H9 (cell line): ENCODE results near the gene HPDL. TPM values are rescaled to one million over a fixed set of nuclear protein-coding genes. Genes with fewer than 3 reads are reported as not detected.

Source experiments
- DNase-seq: peaks from one replicate; pipeline ENCODE4 v3.0.0-alpha.2; 2017
- H2AFZ ChIP-seq: one replicate; pipeline ENCODE4 v1.6.1; 2013; ENCODE audit warnings: mild to moderate bottlenecking, low read length, control low read depth, moderate library complexity
- H2AK5ac ChIP-seq: 2 replicates; pipeline ENCODE4 v1.6.1; 2013; ENCODE audit warnings: low read length, control low read depth, mixed read lengths; ENCODE audit not compliant: insufficient read length
- H2BK120ac ChIP-seq: one replicate; pipeline ENCODE4 v1.6.1; 2013; ENCODE audit warnings: low read depth, mild to moderate bottlenecking, low read length, control low read depth, inconsistent platforms; ENCODE audit not compliant: poor library complexity, severe bottlenecking
- H2BK12ac ChIP-seq: 2 replicates; pipeline ENCODE4 v1.6.1; 2013; ENCODE audit warnings: low read length, control low read depth, mixed read lengths, low read depth; ENCODE audit not compliant: insufficient read length
- H2BK15ac ChIP-seq: 2 replicates; pipeline ENCODE4 v1.6.1; 2013; ENCODE audit warnings: low read depth, low read length, control low read depth
- H2BK20ac ChIP-seq: one replicate; pipeline ENCODE4 v1.6.1; 2013; ENCODE audit warnings: low read depth, mild to moderate bottlenecking, low read length, control low read depth, inconsistent platforms; ENCODE audit not compliant: poor library complexity, severe bottlenecking
- H2BK5ac ChIP-seq: 2 replicates; pipeline ENCODE4 v1.6.1; 2013; ENCODE audit warnings: low read length, control low read depth, mixed read lengths; ENCODE audit not compliant: insufficient read length
- H3K14ac ChIP-seq: 2 replicates; pipeline ENCODE4 v1.6.1; 2013; ENCODE audit warnings: low read length, control low read depth; ENCODE audit not compliant: insufficient read depth
- H3K18ac ChIP-seq: 2 replicates; pipeline ENCODE4 v1.6.1; 2013; ENCODE audit warnings: low read depth, mild to moderate bottlenecking, mixed read lengths, low read length, control low read depth; ENCODE audit not compliant: insufficient read length
- H3K23ac ChIP-seq: 2 replicates; pipeline ENCODE4 v1.6.1; 2013; ENCODE audit warnings: low read length, control low read depth, mixed read lengths, low read depth; ENCODE audit not compliant: insufficient read length
- H3K23me2 ChIP-seq: 2 replicates; pipeline ENCODE4 v1.6.1; 2013; ENCODE audit warnings: low read depth, mild to moderate bottlenecking, mixed read lengths, low read length, control low read depth; ENCODE audit not compliant: insufficient read length, poor library complexity, severe bottlenecking
- H3K27ac ChIP-seq: 2 replicates; pipeline ENCODE4 v1.5.1; 2013; ENCODE audit warnings: low read length, control low read depth, mixed read lengths, low read depth; ENCODE audit not compliant: insufficient read length
- H3K27me3 ChIP-seq: 2 replicates; pipeline ENCODE4 v1.6.1; 2013; ENCODE audit warnings: low read length, control low read depth, inconsistent platforms; ENCODE audit not compliant: insufficient read depth
- H3K4ac ChIP-seq: 2 replicates; pipeline ENCODE4 v1.6.1; 2013; ENCODE audit warnings: low read depth, mild to moderate bottlenecking, control low read depth, inconsistent platforms, low read length, moderate library complexity
- H3K4me1 ChIP-seq: 2 replicates; pipeline ENCODE4 v1.6.1; 2013; ENCODE audit warnings: low read length, control low read depth, inconsistent platforms; ENCODE audit not compliant: insufficient read depth
- H3K4me2 ChIP-seq: 2 replicates; pipeline ENCODE4 v1.6.1; 2013; ENCODE audit warnings: low read length, control low read depth, mixed read lengths; ENCODE audit not compliant: insufficient read length, insufficient read depth
- H3K56ac ChIP-seq: 2 replicates; pipeline ENCODE4 v1.6.1; 2013; ENCODE audit warnings: low read depth, mild to moderate bottlenecking, mixed read lengths, low read length, control low read depth; ENCODE audit not compliant: insufficient read length
- H3K79me1 ChIP-seq: 2 replicates; pipeline ENCODE4 v1.6.1; 2013; ENCODE audit warnings: low read depth, mild to moderate bottlenecking, moderate library complexity, low read length, control low read depth, inconsistent platforms; ENCODE audit not compliant: insufficient read depth, poor library complexity, severe bottlenecking
- H3K79me2 ChIP-seq: 2 replicates; pipeline ENCODE4 v1.6.1; 2013; ENCODE audit warnings: low read length, control low read depth, inconsistent platforms; ENCODE audit not compliant: insufficient read depth
- H3K9ac ChIP-seq: 2 replicates; pipeline ENCODE4 v1.6.1; 2013; ENCODE audit warnings: low read length, control low read depth, mixed read lengths; ENCODE audit not compliant: insufficient read length; ENCODE audit errors: extremely low read depth
- H3K9me3 ChIP-seq: one replicate; pipeline ENCODE4 v1.6.1; 2013; ENCODE audit warnings: low read depth, low read length, inconsistent platforms; ENCODE audit not compliant: control insufficient read depth
- H3T11ph ChIP-seq: one replicate; pipeline ENCODE4 v1.6.1; 2013; ENCODE audit warnings: mild to moderate bottlenecking, low read length, control low read depth, inconsistent platforms
- H4K20me1 ChIP-seq: one replicate; pipeline ENCODE4 v1.6.1; 2013; ENCODE audit not compliant: control insufficient read depth, insufficient read length, insufficient read depth
- H4K5ac ChIP-seq: 2 replicates; pipeline ENCODE4 v1.6.1; 2013; ENCODE audit warnings: low read depth, mild to moderate bottlenecking, mixed read lengths, low read length, control low read depth; ENCODE audit not compliant: insufficient read length
- H4K8ac ChIP-seq: replicated peaks from 2 replicates; pipeline ENCODE4 v1.6.1; 2013; ENCODE audit warnings: low read length, control low read depth, mixed read lengths, low read depth; ENCODE audit not compliant: insufficient read length
- H4K91ac ChIP-seq: 2 replicates; pipeline ENCODE4 v1.6.1; 2013; ENCODE audit warnings: low read depth, mild to moderate bottlenecking, moderate library complexity, mixed read lengths, low read length, control low read depth; ENCODE audit not compliant: insufficient read length
- H3K27ac Mint-ChIP-seq, 3 experiments: 2 replicates in 2 of 3; 3 replicates in 1 of 3; pipeline ENCODE4 v1.8.0; 2020 to 2021; ENCODE audit warnings: mixed read lengths in 3 of 3, mild to moderate bottlenecking in 1 of 3, moderate library complexity in 1 of 3
- H3K27me3 Mint-ChIP-seq: 2 replicates; pipeline ENCODE4 v1.8.0; 2021; ENCODE audit warnings: low read depth, mild to moderate bottlenecking, moderate library complexity, mixed read lengths
- H3K36me3 Mint-ChIP-seq, 3 experiments: 2 replicates in 2 of 3; 3 replicates in 1 of 3; pipeline ENCODE4 v1.8.0; 2020 to 2021; ENCODE audit warnings: low read depth in 3 of 3, mixed read lengths in 3 of 3; ENCODE audit not compliant: insufficient read depth in 1 of 3
- H3K4me1 Mint-ChIP-seq, 2 experiments: 2 replicates each; pipeline ENCODE4 v1.8.0; 2020; ENCODE audit warnings: mixed read lengths in 2 of 2
- H3K4me3 Mint-ChIP-seq, 2 experiments: 2 replicates in 1 of 2; 3 replicates in 1 of 2; pipeline ENCODE4 v1.8.0; 2020 to 2021; ENCODE audit warnings: mild to moderate bottlenecking in 2 of 2, mixed read lengths in 2 of 2, moderate library complexity in 1 of 2
- H3K9me3 Mint-ChIP-seq, 2 experiments: 2 replicates in 1 of 2; 3 replicates in 1 of 2; pipeline ENCODE4 v1.8.0; 2020; ENCODE audit warnings: mild to moderate bottlenecking in 2 of 2, mixed read lengths in 2 of 2, moderate library complexity in 1 of 2
- CTCF ChIP-seq: fragments of 200-600 bp; sonication (generic); conservative IDR thresholded peaks from 3 replicates; pipeline ENCODE4 v1.8.0; 2021; ENCODE audit warnings: antibody characterized with exemption, mild to moderate bottlenecking
- WGBS: extraction: QIAGEN DNeasy Blood & Tissue Kit; methylation state at CpG from one replicate; pipeline ENCODE4 v1.1.7; 2013; ENCODE audit warnings: missing lambda C conversion rate, low lambda C conversion rate, mixed read lengths; ENCODE audit not compliant: insufficient read length; ENCODE audit errors: extremely low coverage; 5-methylcytosine and 5-hydroxymethylcytosine counted together
- total RNA-seq: library from RNA; stranded (reverse); gene quantifications from 2 replicates; pipeline ENCODE4 v1.2.1, GENCODE V29; 2021

The HPDL gene
- total RNA-seq, 1 experiment from 2014 or later, result 10.6 TPM

GRCh38 chr1:45319761-45320160 is 6.9 kb upstream of the HPDL start:
- Histone ChIP-seq H4K91ac (no peak overlapping the region), H3K14ac (no peak overlapping the region), H4K8ac (no peak overlapping the region), H3K23me2 (no peaks in the 10 kb centered on the region), H3K79me2 (no peaks in the 10 kb centered on the region), H3K4ac (no peak overlapping the region), H3K56ac (no peak overlapping the region), H4K5ac (no peak overlapping the region), H3K27me3 (no peaks in the 10 kb centered on the region), H4K20me1 (no peaks in the 10 kb centered on the region), H3K79me1 (no peaks in the 10 kb centered on the region), H3K18ac (no peak overlapping the region), H3K4me1 (no peaks in the 10 kb centered on the region; the same call in 1 of the 2 replicates), H2AFZ (no peak overlapping the region), H2BK5ac (no peak overlapping the region), H3K4me2 (no peak overlapping the region), H3K23ac (no peak overlapping the region), H3K27ac (no peak overlapping the region), H2AK5ac (no peak overlapping the region), H2BK20ac (no peak overlapping the region), H3K9me3 (no peaks in the 10 kb centered on the region), H2BK12ac (no peak overlapping the region), H3T11ph (no peak overlapping the region), H3K9ac (no peak overlapping the region), H2BK15ac (no peak overlapping the region), H2BK120ac (no peak overlapping the region)
- DNase-seq, result no peak
- no peaks in the 10 kb centered on the region for H3K27me3 Mint-ChIP-seq
- peaks cover 6 to 11% of the 10 kb centered on the region in 2 experiments for H3K9me3 Mint-ChIP-seq
- TF ChIP-seq CTCF, result no peak
- H3K27ac Mint-ChIP-seq, result no peak overlapping the region
- no peak overlapping the region for H3K4me3 Mint-ChIP-seq
- no CpG with 5 or more reads among the region's 4 CpGs for WGBS
- H3K4me1 Mint-ChIP-seq, result peaks cover 21% of the 10 kb centered on the region in 2 experiments
- H3K36me3 Mint-ChIP-seq, result peaks cover 0 to 10% (median 6%) of the 10 kb centered on the region in 3 experiments; a peak in 5 of 7 replicates
